Stimulated activated naive CD8-positive, alpha-beta T cell treated with anti-CD3 and anti-CD28 coated beads, Interleukin-15, amount 100 ng/mL, for 72 hours (primary cell): ENCODE results near the gene CCM2.
"Not testable (repeated sequence)": the region's sequence is repeated elsewhere in the genome, so short reads cannot be mapped to it uniquely, and the experiment has no call there.

Experiments
- ATAC-seq: fragments of 150-1000 bp; cut with Tn5 transposase; 2 replicates; pipeline ENCODE4 v1.10.0; 2021; ENCODE audit warnings: mild to moderate bottlenecking, moderate library complexity
- DNase-seq, 2 donors: peaks; one replicate each; pipeline ENCODE4 v3.0.0; 2021 to 2022
- H3K27ac Mint-ChIP-seq, 2 donors: one replicate each; pipeline ENCODE4 v1.8.0; 2022; ENCODE audit warnings: mild to moderate bottlenecking in 2 of 2, mixed read lengths in 2 of 2, moderate library complexity in 2 of 2
- H3K27me3 Mint-ChIP-seq: one replicate; pipeline ENCODE4 v1.8.0; 2022; ENCODE audit warnings: mixed read lengths
- H3K4me1 Mint-ChIP-seq: one replicate; pipeline ENCODE4 v1.8.0; 2022; ENCODE audit warnings: mild to moderate bottlenecking, mixed read lengths
- H3K4me3 Mint-ChIP-seq, 2 donors: one replicate each; pipeline ENCODE4 v1.8.0; 2022; ENCODE audit warnings: mild to moderate bottlenecking in 2 of 2, mixed read lengths in 2 of 2, moderate library complexity in 1 of 2
- H3K9me3 Mint-ChIP-seq, 2 donors: one replicate each; pipeline ENCODE4 v1.8.0; 2022; ENCODE audit warnings: mixed read lengths in 2 of 2

CCM2 gene

GRCh38 chr7:44985033-44985695 is 14.8 kb upstream of the CCM2 start:
- no peaks in the 10 kb centered on the region for H3K9me3 Mint-ChIP-seq
- H3K27me3 Mint-ChIP-seq: no peaks in the 10 kb centered on the region
- no peak for ATAC-seq
- H3K4me1 Mint-ChIP-seq: peaks cover 82% of the 10 kb centered on the region
- no peak for DNase-seq
- peak overlapping the region; percentile 96 to 98 for H3K4me3 Mint-ChIP-seq
- peak overlapping the region; percentile 98 to 100 for H3K27ac Mint-ChIP-seq

- no peak for ATAC-seq
- DNase-seq: no peak
- peaks cover 75% of the 10 kb centered on the region for H3K4me1 Mint-ChIP-seq
- peak overlapping the region; percentile 98 to 100 for H3K27ac Mint-ChIP-seq
- no peaks in the 10 kb centered on the region for H3K9me3 Mint-ChIP-seq
- peak overlapping the region; percentile 96 to 98 for H3K4me3 Mint-ChIP-seq
- no peaks in the 10 kb centered on the region for H3K27me3 Mint-ChIP-seq
Measured at GRCh38 chr7:44985900-44986217, 14.1 kb upstream of the CCM2 start.

- ATAC-seq (peak; percentile 95), DNase-seq (peak; percentile 97)
- peaks cover 69% of the 10 kb centered on the region for H3K4me1 Mint-ChIP-seq
- peak overlapping the region; percentile 96 to 98 for H3K4me3 Mint-ChIP-seq
- no peaks in the 10 kb centered on the region for H3K27me3 Mint-ChIP-seq
- H3K9me3 Mint-ChIP-seq: no peaks in the 10 kb centered on the region
- H3K27ac Mint-ChIP-seq: peak overlapping the region; percentile 98 to 100
Measured at GRCh38 chr7:44986218-44987053, 13.6 kb upstream of the CCM2 start.

- no peaks in the 10 kb centered on the region for H3K9me3 Mint-ChIP-seq
- H3K4me3 Mint-ChIP-seq: peak overlapping the region; percentile 96 to 98
- no peaks in the 10 kb centered on the region for H3K27me3 Mint-ChIP-seq
- H3K27ac Mint-ChIP-seq: peak overlapping the region; percentile 98 to 100
- no peak for DNase-seq
- peaks cover 59% of the 10 kb centered on the region for H3K4me1 Mint-ChIP-seq
- no peak for ATAC-seq
Measured at GRCh38 chr7:44987457-44987856, 12.5 kb upstream of the CCM2 start.

GRCh38 chr7:44987996-44988395 is 12.0 kb upstream of the CCM2 start:
- no peak for ATAC-seq
- Mint-ChIP-seq H3K4me3 (peak overlapping the region; percentile 96 to 98), H3K4me1 (peaks cover 53% of the 10 kb centered on the region), H3K27me3 (no peaks in the 10 kb centered on the region), H3K27ac (no peak overlapping the region), H3K9me3 (no peaks in the 10 kb centered on the region)
- DNase-seq: no peak

GRCh38 chr7:44988701-44989100 is 11.3 kb upstream of the CCM2 start:
- no peaks in the 10 kb centered on the region for H3K9me3 Mint-ChIP-seq

GRCh38 chr7:44989132-44989531 is 10.9 kb upstream of the CCM2 start:
- DNase-seq: no peak
- Mint-ChIP-seq H3K4me1 (peaks cover 42% of the 10 kb centered on the region), H3K27me3 (no peaks in the 10 kb centered on the region), H3K4me3 (no peak overlapping the region), H3K9me3 (no peaks in the 10 kb centered on the region), H3K27ac (no peak overlapping the region)
- no peak for ATAC-seq

More at GRCh38 chr7:44988701-44989100, 11.3 kb upstream of the CCM2 start:
- Mint-ChIP-seq H3K4me1 (peaks cover 46% of the 10 kb centered on the region), H3K27me3 (no peaks in the 10 kb centered on the region), H3K27ac (no peak overlapping the region), H3K4me3 (peak overlapping the region in 1 of 2 donors; percentile 19)
- DNase-seq: no peak
- no peak for ATAC-seq

- no peak overlapping the region for H3K27ac Mint-ChIP-seq
- peaks cover 40% of the 10 kb centered on the region for H3K4me1 Mint-ChIP-seq
- no peaks in the 10 kb centered on the region for H3K27me3 Mint-ChIP-seq
- ATAC-seq (no peak), DNase-seq (no peak)
- no peak overlapping the region for H3K4me3 Mint-ChIP-seq
- H3K9me3 Mint-ChIP-seq: no peaks in the 10 kb centered on the region
Measured at GRCh38 chr7:44990109-44991023, 9.6 kb upstream of the CCM2 start.

GRCh38 chr7:44992004-44992795 is 7.8 kb upstream of the CCM2 start:
- not testable (repeated sequence) for DNase-seq, H3K27me3 Mint-ChIP-seq, H3K27ac Mint-ChIP-seq, H3K4me3 Mint-ChIP-seq, H3K9me3 Mint-ChIP-seq, ATAC-seq
- peaks cover 48% of the 10 kb centered on the region for H3K4me1 Mint-ChIP-seq

GRCh38 chr7:44994877-44995554 is 5.0 kb upstream of the CCM2 start:
- H3K27ac Mint-ChIP-seq: no peak overlapping the region
- no peak for DNase-seq
- no peaks in the 10 kb centered on the region for H3K9me3 Mint-ChIP-seq
- no peak for ATAC-seq
- H3K4me3 Mint-ChIP-seq: peak overlapping the region; percentile 46 to 52
- peaks cover 37% of the 10 kb centered on the region for H3K4me1 Mint-ChIP-seq
- no peaks in the 10 kb centered on the region for H3K27me3 Mint-ChIP-seq

GRCh38 chr7:44995555-44996493 is 4.2 kb upstream of the CCM2 start:
- no peak overlapping the region for H3K27ac Mint-ChIP-seq
- ATAC-seq (no peak), DNase-seq (no peak)
- H3K4me1 Mint-ChIP-seq: peaks cover 37% of the 10 kb centered on the region
- no peaks in the 10 kb centered on the region for H3K9me3 Mint-ChIP-seq
- no peaks in the 10 kb centered on the region for H3K27me3 Mint-ChIP-seq
- peak overlapping the region; percentile 46 to 52 for H3K4me3 Mint-ChIP-seq

GRCh38 chr7:44998153-44998871 is 1.7 kb upstream of the CCM2 start:
- Mint-ChIP-seq H3K4me3 (peak overlapping the region; percentile 85 to 89), H3K27ac (peak overlapping the region; percentile 49 to 63), H3K27me3 (no peaks in the 10 kb centered on the region), H3K4me1 (peaks cover 60% of the 10 kb centered on the region), H3K9me3 (no peaks in the 10 kb centered on the region)
- DNase-seq: no peak
- no peak for ATAC-seq
